GM23338 (cell line): Measurements from ENCODE around the gene PHOX2A. TPM values are rescaled to one million over a fixed set of nuclear protein-coding genes. Genes with fewer than 3 reads are reported as not detected.
A peak's percentile ranks its signal among the peaks of the same experiment; 100 is the strongest.

Experiments
- ATAC-seq: fragments of 200-7000 bp; cut with Tn5 transposase; 3 replicates; pipeline ENCODE4 v1.9.1; 2020
- DNase-seq: peaks from one replicate; pipeline ENCODE4 v3.0.0-alpha.2; 2015; ENCODE audit warnings: low spot score
- H2AFZ ChIP-seq: fragments of 200-600 bp; sonication (generic); 2 replicates; pipeline ENCODE4 v1.8.0; 2016; ENCODE audit warnings: antibody characterized with exemption, mild to moderate bottlenecking, moderate library complexity
- H3F3A ChIP-seq: fragments of 200-600 bp; sonication (generic); replicated peaks from 2 replicates; pipeline ENCODE4 v1.8.0; 2017; ENCODE audit warnings: antibody characterized with exemption, mixed run types, low read depth
- H3K27ac ChIP-seq: fragments of 200-600 bp; sonication (generic); 2 replicates; pipeline ENCODE4 v1.6.1; 2016; ENCODE audit warnings: low read depth
- H3K27me3 ChIP-seq: fragments of 200-600 bp; sonication (generic); 2 replicates; pipeline ENCODE4 v1.8.0; 2016; ENCODE audit warnings: mild to moderate bottlenecking, mixed run types, moderate library complexity; ENCODE audit not compliant: insufficient read depth
- H3K36me3 ChIP-seq: fragments of 200-600 bp; sonication (generic); 2 replicates; pipeline ENCODE4 v1.8.0; 2016; ENCODE audit warnings: mild to moderate bottlenecking; ENCODE audit not compliant: insufficient read depth
- H3K4me1 ChIP-seq: fragments of 200-600 bp; sonication (generic); 2 replicates; pipeline ENCODE4 v1.8.0; 2016; ENCODE audit warnings: mild to moderate bottlenecking, moderate library complexity; ENCODE audit not compliant: insufficient read depth
- H3K4me2 ChIP-seq: fragments of 200-600 bp; sonication (generic); 2 replicates; pipeline ENCODE4 v1.7.1; 2017; ENCODE audit warnings: mixed run types
- H3K4me3 ChIP-seq: fragments of 200-600 bp; sonication (generic); 2 replicates; pipeline ENCODE4 v1.6.1; 2016; ENCODE audit warnings: mixed run types
- H3K79me2 ChIP-seq: fragments of 200-600 bp; sonication (generic); replicated peaks from 2 replicates; pipeline ENCODE4 v1.8.0; 2017; ENCODE audit warnings: mild to moderate bottlenecking; ENCODE audit not compliant: insufficient read depth
- H3K9me2 ChIP-seq: fragments of 200-600 bp; sonication (generic); 2 replicates; pipeline ENCODE4 v1.8.0; 2017; ENCODE audit not compliant: insufficient read depth
- H4K20me1 ChIP-seq: fragments of 200-600 bp; sonication (generic); replicated peaks from 2 replicates; pipeline ENCODE4 v1.8.0; 2017; ENCODE audit warnings: mild to moderate bottlenecking; ENCODE audit not compliant: insufficient read depth
- H3K27ac Mint-ChIP-seq: 2 replicates; pipeline ENCODE4 v1.8.0; 2020; ENCODE audit warnings: inconsistent platforms, mild to moderate bottlenecking, moderate library complexity, mixed read lengths
- H3K27me3 Mint-ChIP-seq: 3 replicates; pipeline ENCODE4 v1.8.0; 2022; ENCODE audit warnings: low read depth, mild to moderate bottlenecking, moderate library complexity, mixed read lengths, inconsistent platforms; ENCODE audit not compliant: insufficient read depth, poor library complexity
- H3K36me3 Mint-ChIP-seq: 3 replicates; pipeline ENCODE4 v1.8.0; 2021; ENCODE audit warnings: low read depth, mild to moderate bottlenecking, inconsistent platforms, moderate library complexity, mixed read lengths
- H3K4me1 Mint-ChIP-seq: 3 replicates; pipeline ENCODE4 v1.8.0; 2020; ENCODE audit warnings: mild to moderate bottlenecking, inconsistent platforms, mixed read lengths
- H3K4me3 Mint-ChIP-seq: 3 replicates; pipeline ENCODE4 v1.8.0; 2021; ENCODE audit warnings: moderate library complexity, mild to moderate bottlenecking, inconsistent platforms, mixed read lengths
- H3K9me3 Mint-ChIP-seq: 3 replicates; pipeline ENCODE4 v1.8.0; 2020; ENCODE audit warnings: moderate library complexity, mild to moderate bottlenecking, inconsistent platforms, mixed read lengths
- CREB1 ChIP-seq: fragments of 250-450 bp; sonication (Bioruptor Pico); IDR thresholded peaks from 2 replicates; pipeline ENCODE4 v1.5.0; 2020; ENCODE audit warnings: low read depth, mild to moderate bottlenecking, moderate library complexity
- CTCF ChIP-seq, 2 experiments: fragments of 200-600 bp in 1 of 2; sonication (generic) in 1 of 2; conservative IDR thresholded peaks; 2 replicates each; pipeline versions ENCODE4 v1.5.1 to v1.6.1; 2016 to 2017; ENCODE audit warnings: antibody characterized with exemption in 2 of 2, low read depth in 2 of 2, mild to moderate bottlenecking in 2 of 2, moderate library complexity in 1 of 2
- EZH2 ChIP-seq: fragments of 200-600 bp; sonication (generic); IDR thresholded peaks from one replicate; pipeline ENCODE4 v1.8.0; 2017; ENCODE audit warnings: antibody characterized with exemption, mild to moderate bottlenecking, low read depth; ENCODE audit not compliant: unreplicated experiment
- EZH2phosphoT487 ChIP-seq: fragments of 200-600 bp; sonication (generic); IDR thresholded peaks from one replicate; pipeline ENCODE4 v1.8.1; 2018; ENCODE audit warnings: antibody characterized with exemption; ENCODE audit not compliant: unreplicated experiment
- STAT1 ChIP-seq: IDR thresholded peaks from one replicate; pipeline ENCODE4 v1.6.1; 2016; ENCODE audit warnings: antibody characterized with exemption; ENCODE audit not compliant: unreplicated experiment
- polyA plus RNA-seq: library from polyadenylated mRNA; unstranded; fragments of >200 nt; fragmentation: Nextera tagmentation; extraction: Ambion mirVana; gene quantifications from 2 replicates; pipeline ENCODE4 v1.2.1, GENCODE V29; 2016
- total RNA-seq: library from RNA; depleted of rRNA; stranded (reverse); fragments of >200 nt; shearing (Covaris generic); gene quantifications from 2 replicates; pipeline ENCODE4 v1.2.3, GENCODE V29; 2014
- TF ChIP-seq, protein P1 (sequence below): IDR thresholded peaks from 2 replicates; pipeline ENCODE4 v1.6.1; 2016; ENCODE audit warnings: antibody characterized with exemption
- TF ChIP-seq, protein P2 (sequence below): IDR thresholded peaks from one replicate; pipeline ENCODE4 v1.6.1; 2018; ENCODE audit warnings: antibody characterized with exemption; ENCODE audit not compliant: unreplicated experiment

The PHOX2A gene
- total and polyA plus RNA-seq, 2 experiments from 2014 or later = 0.31 TPM; not detected in 1

DNA sequence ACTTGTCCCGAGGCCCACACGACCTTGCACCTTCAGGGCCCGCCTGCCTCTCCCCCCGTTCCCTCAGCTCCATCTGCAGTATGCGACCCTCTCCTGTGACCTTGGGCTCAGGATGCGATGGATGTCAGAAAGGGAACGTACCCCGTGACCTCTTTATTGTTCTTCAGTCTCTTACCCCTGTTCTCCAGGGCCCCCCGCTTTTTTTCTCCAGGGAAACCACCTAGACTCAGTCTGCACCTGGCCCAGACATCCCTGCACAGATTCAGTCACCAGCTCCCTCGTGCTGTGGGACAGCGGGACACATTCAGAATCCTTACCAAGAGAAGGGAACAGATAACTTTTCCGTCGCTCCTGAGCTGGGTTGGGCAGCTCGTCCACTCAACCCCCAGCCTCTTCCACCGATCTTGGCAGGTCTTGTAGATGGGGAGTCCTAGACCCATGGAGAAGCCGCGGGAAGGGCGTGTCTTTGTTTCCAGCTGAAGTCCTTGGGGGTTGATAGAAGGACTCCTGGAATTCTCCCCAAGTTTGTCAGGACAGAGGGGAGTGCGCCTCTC, 1.4 kb upstream of the PHOX2A start:
- peak overlapping the region; percentile 84 for H3K4me3 ChIP-seq
- H3K36me3 ChIP-seq = no peaks in the 10 kb centered on the region
- no peaks in the 10 kb centered on the region for H3K9me2 ChIP-seq
- Mint-ChIP-seq H3K36me3 (no peaks in the 10 kb centered on the region; the same call in 2 of the 3 replicates), H3K27ac (no peak overlapping the region), H3K4me1 (peaks cover 28% of the 10 kb centered on the region), H3K9me3 (peaks cover 4% of the 10 kb centered on the region; the same call in 2 of the 3 replicates), H3K27me3 (peaks cover 35% of the 10 kb centered on the region), H3K4me3 (no peak overlapping the region)
- H4K20me1 ChIP-seq = peaks cover 10% of the 10 kb centered on the region
- DNase-seq (peak; percentile 32), ATAC-seq (no peak)
- no peaks in the 10 kb centered on the region for H3K79me2 ChIP-seq
- H3K4me2 ChIP-seq = peak overlapping the region; percentile 96
- H3K27me3 ChIP-seq = peaks cover 98% of the 10 kb centered on the region
- H3K27ac ChIP-seq = no peak overlapping the region
- peak overlapping the region; percentile 98 for H2AFZ ChIP-seq
- no peak for TF ChIP-seq CTCF (conservative IDR thresholded peaks at IDR 0.05; ENCODE audit: low read depth in 2 of 2)
- no peak for TF ChIP-seq EZH2phosphoT487
- TF ChIP-seq EZH2 = peak; percentile 83
- TF ChIP-seq STAT1 = no peak
- H3F3A ChIP-seq = 0 out of 2 replicates have a peak, but pooled peaks cover 9% of the 10 kb centered on the region
- peaks cover 21% of the 10 kb centered on the region for H3K4me1 ChIP-seq

GRCh38 chr11:72244361-72245262, 636 bp upstream of the PHOX2A start:
- Mint-ChIP-seq H3K36me3 (no peaks in the 10 kb centered on the region; the same call in 2 of the 3 replicates), H3K4me1 (peaks cover 30% of the 10 kb centered on the region), H3K27me3 (peaks cover 39% of the 10 kb centered on the region), H3K4me3 (no peak overlapping the region), H3K27ac (no peak overlapping the region), H3K9me3 (peaks cover 4% of the 10 kb centered on the region; the same call in 2 of the 3 replicates)
- Histone ChIP-seq H3K36me3 (no peaks in the 10 kb centered on the region), H3K27me3 (peaks cover 100% of the 10 kb centered on the region), H3K4me1 (peaks cover 22% of the 10 kb centered on the region), H3K27ac (no peak overlapping the region), H3K79me2 (no peaks in the 10 kb centered on the region), H4K20me1 (peaks cover 10% of the 10 kb centered on the region), H3F3A (0 out of 2 replicates have a peak, but pooled peaks cover 9% of the 10 kb centered on the region), H3K4me2 (peak overlapping the region; percentile 96), H2AFZ (peak overlapping the region; percentile 98), H3K9me2 (no peaks in the 10 kb centered on the region), H3K4me3 (peak overlapping the region; percentile 84)
- ATAC-seq = peak; percentile 31
- DNase-seq = peak; percentile 85
- TF ChIP-seq STAT1 = no peak
- peak; percentile 84 for TF ChIP-seq EZH2
- TF ChIP-seq, protein P1, sequence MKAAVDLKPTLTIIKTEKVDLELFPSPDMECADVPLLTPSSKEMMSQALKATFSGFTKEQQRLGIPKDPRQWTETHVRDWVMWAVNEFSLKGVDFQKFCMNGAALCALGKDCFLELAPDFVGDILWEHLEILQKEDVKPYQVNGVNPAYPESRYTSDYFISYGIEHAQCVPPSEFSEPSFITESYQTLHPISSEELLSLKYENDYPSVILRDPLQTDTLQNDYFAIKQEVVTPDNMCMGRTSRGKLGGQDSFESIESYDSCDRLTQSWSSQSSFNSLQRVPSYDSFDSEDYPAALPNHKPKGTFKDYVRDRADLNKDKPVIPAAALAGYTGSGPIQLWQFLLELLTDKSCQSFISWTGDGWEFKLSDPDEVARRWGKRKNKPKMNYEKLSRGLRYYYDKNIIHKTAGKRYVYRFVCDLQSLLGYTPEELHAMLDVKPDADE = no peak
- TF ChIP-seq, protein P2, sequence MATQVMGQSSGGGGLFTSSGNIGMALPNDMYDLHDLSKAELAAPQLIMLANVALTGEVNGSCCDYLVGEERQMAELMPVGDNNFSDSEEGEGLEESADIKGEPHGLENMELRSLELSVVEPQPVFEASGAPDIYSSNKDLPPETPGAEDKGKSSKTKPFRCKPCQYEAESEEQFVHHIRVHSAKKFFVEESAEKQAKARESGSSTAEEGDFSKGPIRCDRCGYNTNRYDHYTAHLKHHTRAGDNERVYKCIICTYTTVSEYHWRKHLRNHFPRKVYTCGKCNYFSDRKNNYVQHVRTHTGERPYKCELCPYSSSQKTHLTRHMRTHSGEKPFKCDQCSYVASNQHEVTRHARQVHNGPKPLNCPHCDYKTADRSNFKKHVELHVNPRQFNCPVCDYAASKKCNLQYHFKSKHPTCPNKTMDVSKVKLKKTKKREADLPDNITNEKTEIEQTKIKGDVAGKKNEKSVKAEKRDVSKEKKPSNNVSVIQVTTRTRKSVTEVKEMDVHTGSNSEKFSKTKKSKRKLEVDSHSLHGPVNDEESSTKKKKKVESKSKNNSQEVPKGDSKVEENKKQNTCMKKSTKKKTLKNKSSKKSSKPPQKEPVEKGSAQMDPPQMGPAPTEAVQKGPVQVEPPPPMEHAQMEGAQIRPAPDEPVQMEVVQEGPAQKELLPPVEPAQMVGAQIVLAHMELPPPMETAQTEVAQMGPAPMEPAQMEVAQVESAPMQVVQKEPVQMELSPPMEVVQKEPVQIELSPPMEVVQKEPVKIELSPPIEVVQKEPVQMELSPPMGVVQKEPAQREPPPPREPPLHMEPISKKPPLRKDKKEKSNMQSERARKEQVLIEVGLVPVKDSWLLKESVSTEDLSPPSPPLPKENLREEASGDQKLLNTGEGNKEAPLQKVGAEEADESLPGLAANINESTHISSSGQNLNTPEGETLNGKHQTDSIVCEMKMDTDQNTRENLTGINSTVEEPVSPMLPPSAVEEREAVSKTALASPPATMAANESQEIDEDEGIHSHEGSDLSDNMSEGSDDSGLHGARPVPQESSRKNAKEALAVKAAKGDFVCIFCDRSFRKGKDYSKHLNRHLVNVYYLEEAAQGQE = no peak
- TF ChIP-seq CREB1 (CRISPR knock-in tag) = no peak
